IMR-90 (cell line): ENCODE data around the gene KLF11. TPM values are rescaled to one million over a fixed set of nuclear protein-coding genes. Genes with fewer than 3 reads are reported as not detected.

ENCODE experiments used
- ATAC-seq: fragments of 200-7000 bp; cut with Tn5 transposase; 2 replicates; pipeline ENCODE4 v1.9.1; 2020; ENCODE audit warnings: low read depth, mild to moderate bottlenecking, moderate library complexity
- BruUV-seq: library from RNA; stranded (reverse); fragments of 400-500 nt; replicated peaks from 2 replicates; lab custom pipeline; 2021; lab: Mats Ljungman, UMichigan
- CTCF ChIA-PET: fragments of 300-600 bp; formaldehyde crosslinking; extraction: SDS; loops from one replicate; lab custom pipeline; 2021; ENCODE audit warnings: antibody characterized with exemption; lab: Yijun Ruan, JAX
- POLR2A ChIA-PET: fragments of 300-600 bp; sonication (Branson Sonifier 250); formaldehyde crosslinking; loops from one replicate; lab custom pipeline; 2022; ENCODE audit warnings: antibody characterized with exemption; ENCODE audit not compliant: unreplicated experiment; lab: Charles Lee
- DNase-seq: peaks from one replicate; pipeline ENCODE4 v3.0.0; 2013
- H2AFZ ChIP-seq: replicated peaks from 2 replicates; pipeline ENCODE3; 2013; ENCODE audit warnings: low read length, mild to moderate bottlenecking; ENCODE audit not compliant: poor library complexity
- H2AK5ac ChIP-seq: 2 replicates; pipeline ENCODE4 v1.6.1; 2013; ENCODE audit warnings: low read depth, low read length, inconsistent platforms
- H2AK9ac ChIP-seq: replicated peaks from 2 replicates; pipeline ENCODE3; 2013; ENCODE audit warnings: mild to moderate bottlenecking, low read depth, low read length, moderate library complexity; ENCODE audit not compliant: poor library complexity
- H2BK120ac ChIP-seq: 2 replicates; pipeline ENCODE4 v1.6.1; 2013; ENCODE audit warnings: low read depth, low read length, inconsistent platforms
- H2BK15ac ChIP-seq: 3 replicates; pipeline ENCODE4 v1.6.1; 2013; ENCODE audit warnings: low read depth, low read length, inconsistent platforms
- H2BK20ac ChIP-seq: 2 replicates; pipeline ENCODE4 v1.6.1; 2013; ENCODE audit warnings: low read depth, mild to moderate bottlenecking, inconsistent platforms, low read length, moderate library complexity
- H2BK5ac ChIP-seq: 2 replicates; pipeline ENCODE4 v1.6.1; 2013; ENCODE audit warnings: mild to moderate bottlenecking, low read depth, low read length, inconsistent platforms; ENCODE audit not compliant: poor library complexity, severe bottlenecking
- H3K14ac ChIP-seq: replicated peaks from 2 replicates; pipeline ENCODE4 v1.6.1; 2013; ENCODE audit warnings: low read depth, low read length, inconsistent platforms
- H3K18ac ChIP-seq: 2 replicates; pipeline ENCODE4 v1.6.1; 2013; ENCODE audit warnings: low read depth, low read length, control low read depth
- H3K23ac ChIP-seq: 2 replicates; pipeline ENCODE4 v1.6.1; 2013; ENCODE audit warnings: low read depth, low read length, inconsistent platforms
- H3K27ac ChIP-seq: 2 replicates; pipeline ENCODE4 v1.5.1; 2013; ENCODE audit warnings: mild to moderate bottlenecking, control low read depth, low read length; ENCODE audit not compliant: insufficient read depth
- H3K27me3 ChIP-seq: 2 replicates; pipeline ENCODE4 v1.6.1; 2013; ENCODE audit warnings: low read length; ENCODE audit not compliant: control insufficient read depth, insufficient read depth
- H3K36me3 ChIP-seq: 2 replicates; pipeline ENCODE4 v1.6.1; 2013; ENCODE audit warnings: low read length, mixed read lengths; ENCODE audit not compliant: control insufficient read depth, insufficient read depth
- H3K4ac ChIP-seq: 2 replicates; pipeline ENCODE4 v1.6.1; 2013; ENCODE audit warnings: low read depth, low read length, inconsistent platforms
- H3K4me1 ChIP-seq: 2 replicates; pipeline ENCODE4 v1.6.1; 2013; ENCODE audit warnings: low read length, mixed read lengths; ENCODE audit not compliant: control insufficient read depth, insufficient read depth
- H3K4me2 ChIP-seq: 2 replicates; pipeline ENCODE4 v1.6.1; 2013; ENCODE audit warnings: low read depth, mild to moderate bottlenecking, control low read depth, low read length, moderate library complexity
- H3K4me3 ChIP-seq: 2 replicates; pipeline ENCODE4 v1.5.1; 2013; ENCODE audit warnings: low read depth, mild to moderate bottlenecking, control low read depth, low read length, moderate library complexity; ENCODE audit not compliant: insufficient read depth
- H3K56ac ChIP-seq: 2 replicates; pipeline ENCODE4 v1.6.1; 2013; ENCODE audit warnings: low read length, inconsistent platforms; ENCODE audit not compliant: insufficient read depth; ENCODE audit errors: extremely low read depth
- H3K79me1 ChIP-seq, 2 experiments: 2 replicates each; pipeline ENCODE4 v1.6.1; 2013; ENCODE audit warnings: low read length in 2 of 2, inconsistent platforms in 1 of 2, low read depth in 1 of 2
- H3K9ac ChIP-seq: 2 replicates; pipeline ENCODE4 v1.6.1; 2013; ENCODE audit warnings: low read depth, low read length, control low read depth
- H3K9me1 ChIP-seq: 2 replicates; pipeline ENCODE4 v1.6.1; 2013; ENCODE audit warnings: low read length, inconsistent platforms; ENCODE audit not compliant: insufficient read depth
- H3K9me3 ChIP-seq: 2 replicates; pipeline ENCODE4 v1.6.1; 2013; ENCODE audit warnings: low read length; ENCODE audit not compliant: control insufficient read depth, insufficient read depth
- H4K20me1 ChIP-seq: 2 replicates; pipeline ENCODE4 v1.6.1; 2013; ENCODE audit warnings: low read length, inconsistent platforms; ENCODE audit not compliant: insufficient read depth
- H4K5ac ChIP-seq: 2 replicates; pipeline ENCODE4 v1.6.1; 2013; ENCODE audit warnings: mild to moderate bottlenecking, low read depth, low read length, control low read depth
- H4K8ac ChIP-seq, 2 experiments: 2 replicates each; pipeline ENCODE4 v1.6.1; 2013; ENCODE audit warnings: low read depth in 2 of 2, low read length in 2 of 2, control low read depth in 1 of 2, inconsistent platforms in 1 of 2
- H4K91ac ChIP-seq: 2 replicates; pipeline ENCODE4 v1.6.1; 2013; ENCODE audit warnings: low read depth, low read length, inconsistent platforms; ENCODE audit not compliant: insufficient read depth
- BHLHE40 ChIP-seq: fragments of 150-350 bp; IDR thresholded peaks from 2 replicates; pipeline ENCODE4 v1.6.1; 2016; ENCODE audit warnings: mild to moderate bottlenecking, low read depth, low read length
- MAFK ChIP-seq: IDR thresholded peaks from 2 replicates; pipeline ENCODE4 v1.6.1; 2012; ENCODE audit warnings: low read depth, low read length, improper control_type of control experiment
- MAZ ChIP-seq: IDR thresholded peaks from 2 replicates; pipeline ENCODE4 v1.6.1; 2012; ENCODE audit warnings: low read depth, mild to moderate bottlenecking, low read length, improper control_type of control experiment, moderate library complexity, borderline replicate concordance
- MXI1 ChIP-seq: IDR thresholded peaks from 2 replicates; pipeline ENCODE4 v1.6.1; 2012; ENCODE audit warnings: low read depth, mild to moderate bottlenecking, low read length, moderate library complexity, borderline replicate concordance
- NFE2L2 ChIP-seq: fragments of 150-350 bp; IDR thresholded peaks from 2 replicates; pipeline ENCODE4 v1.6.1; 2016; ENCODE audit warnings: low read depth, mild to moderate bottlenecking, low read length
- POLR2A ChIP-seq: IDR thresholded peaks from 2 replicates; pipeline ENCODE4 v1.6.1; 2012; ENCODE audit warnings: mild to moderate bottlenecking, low read depth, low read length
- RFX5 ChIP-seq: IDR thresholded peaks from 2 replicates; pipeline ENCODE4 v1.8.0; 2012; ENCODE audit warnings: low read depth, mild to moderate bottlenecking, low read length, moderate library complexity
- WGBS, 2 experiments: methylation state at CpG; one replicate each; pipeline versions ENCODE4 v1.1.5 to v1.1.7; 2013; ENCODE audit warnings: missing lambda C conversion rate in 2 of 2; ENCODE audit not compliant: insufficient read length in 1 of 2; ENCODE audit errors: extremely low coverage in 2 of 2; 5-methylcytosine and 5-hydroxymethylcytosine counted together
- dilution Hi-C: fragments of 300-500 bp; cut with HindIII; formaldehyde crosslinking; loops from one replicate; pipeline ENCODE4 v1.14.3; 2018; ENCODE audit warnings: low sequenced_read_pairs; ENCODE audit not compliant: unreplicated experiment
- in situ Hi-C: fragments of 300-500 bp; cut with MboI; formaldehyde crosslinking; loops from 3 replicates; pipeline ENCODE4 v1.14.3; 2019; ENCODE audit warnings: low sequenced_read_pairs, inconsistent platforms, mixed read lengths
- intact Hi-C: fragments of 100-400 bp; cut with micrococcal nuclease; formaldehyde crosslinking; loops from 2 replicates; pipeline ENCODE4 v1.10.0; 2022
- polyA plus RNA-seq, 3 experiments: library from polyadenylated mRNA; depleted of rRNA; stranded (reverse); fragments of >200 nt; gene quantifications; 2 replicates each; pipeline ENCODE4 v1.2.3, GENCODE V29; 2012; ENCODE audit warnings: low replicate concordance in 1 of 3
- total RNA-seq: library from RNA; depleted of rRNA; stranded (reverse); fragments of >200 nt; gene quantifications from 2 replicates; pipeline ENCODE4 v1.2.3, GENCODE V29; 2012

Gene KLF11
- total and polyA plus RNA-seq, 2 of the 4 experiments (the other 2 are of a cell fraction): 2.0 to 2.4 TPM

DNA sequence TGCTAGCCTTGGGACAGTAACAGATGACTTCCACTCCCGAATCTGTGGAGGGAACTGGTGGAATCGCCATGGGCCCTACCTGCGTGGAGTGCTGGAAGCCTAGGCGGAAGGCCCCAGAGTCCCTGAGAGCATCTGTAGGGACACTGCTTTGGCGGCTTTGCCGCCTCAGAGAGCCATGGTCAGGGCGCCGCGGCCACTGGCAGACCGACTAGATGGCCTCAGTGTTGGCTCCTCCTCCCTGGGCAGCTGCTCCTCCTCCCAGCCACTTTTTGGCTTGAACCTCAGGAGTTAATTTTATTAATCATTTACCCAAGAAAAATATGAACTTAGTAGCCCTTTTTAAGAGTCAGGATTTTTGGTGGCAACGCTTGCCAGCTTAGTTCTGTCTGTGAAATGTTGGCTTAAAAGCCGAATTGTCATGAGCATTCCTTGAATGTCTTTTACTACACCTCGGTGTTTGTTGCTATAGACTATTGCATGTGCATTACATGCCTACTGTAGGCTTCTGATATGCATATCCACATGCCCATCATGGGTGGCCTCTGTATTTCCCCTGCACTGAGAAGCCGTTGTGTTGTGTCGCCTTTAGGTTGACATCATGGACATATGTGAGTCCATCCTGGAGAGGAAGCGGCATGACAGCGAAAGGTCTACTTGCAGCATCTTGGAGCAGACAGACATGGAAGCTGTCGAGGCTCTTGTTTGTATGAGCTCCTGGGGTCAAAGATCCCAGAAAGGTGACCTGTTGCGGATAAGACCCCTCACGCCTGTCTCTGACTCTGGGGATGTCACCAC is 2.4 kb downstream of the KLF11 start:
- in situ Hi-C loops (loop anchor here (5.0 to 10.0 kb wide), 2 partner anchors 248 to 481 kb away; no protein-coding TSS in a partner anchor), intact Hi-C loops (loop anchor here (10.0 kb wide), 1 partner anchor 101 kb away; no protein-coding TSS in a partner anchor), dilution Hi-C loops (no loop called here)
- WGBS, 2 experiments: 89% methylated on average over 11 of the region's 20 CpGs; no CpG with 5 or more reads in 1 of the 2 experiments
- no peak overlapping the region for H4K91ac ChIP-seq
- no peak overlapping the region for H3K18ac ChIP-seq
- no peak overlapping the region for H3K4me2 ChIP-seq
- ATAC-seq (no peak), DNase-seq (no peak)
- no TSS peak for BruUV-seq
- peaks cover 6% of the 10 kb centered on the region; the same call in 1 of the 2 replicates for H4K20me1 ChIP-seq
- TF ChIP-seq MXI1: no peak
- TF ChIP-seq MAZ: no peak
- TF ChIP-seq NFE2L2: no peak
- TF ChIP-seq POLR2A: no peak
- TF ChIP-seq BHLHE40: no peak
- TF ChIP-seq RFX5: no peak
- no peak for TF ChIP-seq MAFK
- no peak overlapping the region for H3K27ac ChIP-seq
- H3K23ac ChIP-seq: no peak overlapping the region
- POLR2A ChIA-PET: no interaction called here
- H2AFZ ChIP-seq: no peak overlapping the region
- H3K79me1 ChIP-seq: peaks cover 4 to 8% of the 10 kb centered on the region in 2 experiments; a peak in 3 of 4 replicates
- no peak overlapping the region for H2BK5ac ChIP-seq
- no peaks in the 10 kb centered on the region for H3K27me3 ChIP-seq
- no peak overlapping the region for H2AK5ac ChIP-seq
- no peak overlapping the region for H2BK15ac ChIP-seq
- no peak overlapping the region for H4K8ac ChIP-seq
- H3K4me3 ChIP-seq: no peak overlapping the region
- no peak overlapping the region for H4K5ac ChIP-seq
- no peak overlapping the region for H3K56ac ChIP-seq
- H3K36me3 ChIP-seq: peaks cover 14% of the 10 kb centered on the region
- H3K4ac ChIP-seq: no peak overlapping the region
- no peak overlapping the region for H2AK9ac ChIP-seq
- no peaks in the 10 kb centered on the region for H3K9me3 ChIP-seq
- peaks cover 1% of the 10 kb centered on the region; the same call in 1 of the 2 replicates for H3K4me1 ChIP-seq
- CTCF ChIA-PET: interaction anchor here (1.0 to 2.5 kb wide), 3 partner anchors 82 to 247 kb away, joined by 3 to 9 read pairs (median 3); no protein-coding TSS in a partner anchor
- no peak overlapping the region for H3K14ac ChIP-seq
- no peak overlapping the region for H2BK120ac ChIP-seq
- H3K9me1 ChIP-seq: no peaks in the 10 kb centered on the region
- H2BK20ac ChIP-seq: no peak overlapping the region
- no peak overlapping the region for H3K9ac ChIP-seq
